Measurements from ENCODE around the gene FGG. TPM values are rescaled to one million over a fixed set of nuclear protein-coding genes. Genes with fewer than 3 reads are reported as not detected.

FGG gene
- total RNA-seq: not detected in 2 replicates
- total RNA-seq (2013): 0.05 TPM
- polyA plus RNA-seq: not detected in 2 replicates
- not detected in 2 replicates for polyA minus RNA-seq

DNA sequence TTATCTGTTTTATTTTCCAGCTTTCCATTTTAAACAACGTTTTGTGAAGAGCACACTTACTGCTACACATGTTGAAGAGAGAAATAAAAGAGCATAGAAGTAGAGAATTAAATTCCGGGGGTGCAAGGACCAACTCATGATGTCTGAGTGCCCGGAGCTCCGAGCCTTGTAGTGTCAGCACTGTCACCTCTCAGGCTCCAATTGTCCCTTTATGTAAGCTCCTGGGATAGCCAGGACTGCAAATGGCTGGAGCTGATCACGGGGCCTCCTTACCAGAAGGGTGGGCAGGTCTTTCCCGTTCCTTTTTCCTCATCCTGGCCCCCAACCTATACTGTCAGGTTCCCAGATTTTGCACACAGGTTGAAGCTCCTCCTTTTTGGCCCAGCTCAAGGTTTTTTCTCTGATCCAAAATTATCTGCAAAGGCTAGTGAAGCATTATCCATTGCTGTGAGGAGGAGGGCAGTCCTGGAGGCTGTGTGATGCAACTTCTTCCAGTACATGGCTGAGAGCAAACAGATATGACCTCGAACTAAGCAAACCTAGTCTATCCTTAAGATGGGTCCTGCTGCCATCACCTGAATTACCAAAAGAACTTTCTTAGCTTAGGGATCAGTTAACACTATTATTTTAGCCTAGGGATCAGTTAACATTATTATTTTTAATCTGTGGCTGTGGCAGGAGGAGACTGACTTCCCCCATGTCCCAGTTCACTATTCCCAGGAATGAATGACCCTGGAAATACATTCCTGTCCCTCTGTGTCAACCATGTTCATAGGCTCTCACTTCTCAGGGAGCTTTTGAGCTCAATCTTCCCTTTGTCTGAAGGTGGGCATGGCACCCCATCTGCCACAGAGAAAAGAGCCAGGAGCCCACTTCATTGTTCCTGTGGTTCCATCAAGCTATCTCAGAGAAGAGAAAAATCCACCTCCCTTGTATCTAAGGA, at the start of gene FGG:
TSS of gene FGG (minus strand) at position 185 of the 943 bp plus-strand sequence. CDS start at position 138, 47 bp downstream.
- H3K36me3 ChIP-seq (replicated peaks in 1 of 2; ENCODE audit: control extremely low read depth in 1 of 2, control insufficient read depth in 1 of 2, extremely low read depth in 1 of 2, insufficient read depth in 2 of 2, low read length in 1 of 2): no peaks in the 10 kb centered on the region
- intact Hi-C loops (cut with micrococcal nuclease): no loop called here
- H3K27ac ChIP-seq (ENCODE audit: low read length in 2 of 2): no peak within 1 kb of the TSS
- peaks cover 11 to 13% of the 10 kb centered on the region in 2 donors for H3K4me1 ChIP-seq (ENCODE audit: control insufficient read depth in 2 of 2, insufficient read depth in 2 of 2, low read length in 2 of 2)
- H3K9me3 ChIP-seq (ENCODE audit: control extremely low read depth in 1 of 3, control insufficient read depth in 2 of 3, insufficient read depth in 1 of 3, low read length in 2 of 3): peaks cover 0 to 3% (median 1%) of the 10 kb centered on the region in 3 donors
- TF ChIP-seq, protein P1, sequence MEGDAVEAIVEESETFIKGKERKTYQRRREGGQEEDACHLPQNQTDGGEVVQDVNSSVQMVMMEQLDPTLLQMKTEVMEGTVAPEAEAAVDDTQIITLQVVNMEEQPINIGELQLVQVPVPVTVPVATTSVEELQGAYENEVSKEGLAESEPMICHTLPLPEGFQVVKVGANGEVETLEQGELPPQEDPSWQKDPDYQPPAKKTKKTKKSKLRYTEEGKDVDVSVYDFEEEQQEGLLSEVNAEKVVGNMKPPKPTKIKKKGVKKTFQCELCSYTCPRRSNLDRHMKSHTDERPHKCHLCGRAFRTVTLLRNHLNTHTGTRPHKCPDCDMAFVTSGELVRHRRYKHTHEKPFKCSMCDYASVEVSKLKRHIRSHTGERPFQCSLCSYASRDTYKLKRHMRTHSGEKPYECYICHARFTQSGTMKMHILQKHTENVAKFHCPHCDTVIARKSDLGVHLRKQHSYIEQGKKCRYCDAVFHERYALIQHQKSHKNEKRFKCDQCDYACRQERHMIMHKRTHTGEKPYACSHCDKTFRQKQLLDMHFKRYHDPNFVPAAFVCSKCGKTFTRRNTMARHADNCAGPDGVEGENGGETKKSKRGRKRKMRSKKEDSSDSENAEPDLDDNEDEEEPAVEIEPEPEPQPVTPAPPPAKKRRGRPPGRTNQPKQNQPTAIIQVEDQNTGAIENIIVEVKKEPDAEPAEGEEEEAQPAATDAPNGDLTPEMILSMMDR (IDR thresholded peaks at IDR 0.05): no peak
- TF ChIP-seq EZH2 (IDR thresholded peaks at IDR 0.05; ENCODE audit: borderline replicate concordance, insufficient read depth, low read depth, low read length, poor library complexity, severe bottlenecking): no peak
- POLR2A ChIA-PET: no interaction called here
- 90% methylated on average over 5 of the region's 7 CpGs for WGBS (ENCODE audit: insufficient coverage)
- no peak within 1 kb of the TSS for H3K27ac Mint-ChIP-seq
- ATAC-seq (ENCODE audit: low read depth): no peak
- peaks cover 26% of the 10 kb centered on the region for H3K27me3 Mint-ChIP-seq
- H3K4me1 Mint-ChIP-seq: peaks cover 12% of the 10 kb centered on the region
- peaks cover 0 to 5% (median 1%) of the 10 kb centered on the region in 4 experiments for H3K27me3 ChIP-seq (replicated peaks in 1 of 4; ENCODE audit: control extremely low read depth in 1 of 4, control insufficient read depth in 3 of 4, insufficient read depth in 4 of 4, low read length in 3 of 4)
- H4K20me1 ChIP-seq (ENCODE audit: control insufficient read depth, insufficient read depth, low read length, poor library complexity, severe bottlenecking): no peaks in the 10 kb centered on the region
- no peak within 1 kb of the TSS for H3K4me3 ChIP-seq (ENCODE audit: control extremely low read depth in 1 of 5, extremely low read depth in 1 of 5, insufficient read depth in 1 of 5, low read depth in 2 of 5, low read length in 4 of 5)
- no peak for DNase-seq
- CTCF ChIA-PET: interaction anchor here (1.8 kb wide), 1 partner anchor 9 kb away, joined by 5 read pairs; no protein-coding TSS in a partner anchor
- H3K4me2 ChIP-seq (replicated peaks; ENCODE audit: low read depth, low read length, poor library complexity, severe bottlenecking): no peak within 1 kb of the TSS
- H3K9ac ChIP-seq (ENCODE audit: low read length): no peak within 1 kb of the TSS
- no peaks in the 10 kb centered on the region for H3K9me3 Mint-ChIP-seq (ENCODE audit: insufficient read depth)
- H3K79me2 ChIP-seq (ENCODE audit: control insufficient read depth, insufficient read depth, low read length): no peaks in the 10 kb centered on the region
- no peak within 1 kb of the TSS for H2AFZ ChIP-seq (ENCODE audit: insufficient read depth, low read depth, low read length, poor library complexity, severe bottlenecking)
- H3K4me3 Mint-ChIP-seq: no peak within 1 kb of the TSS

DNA sequence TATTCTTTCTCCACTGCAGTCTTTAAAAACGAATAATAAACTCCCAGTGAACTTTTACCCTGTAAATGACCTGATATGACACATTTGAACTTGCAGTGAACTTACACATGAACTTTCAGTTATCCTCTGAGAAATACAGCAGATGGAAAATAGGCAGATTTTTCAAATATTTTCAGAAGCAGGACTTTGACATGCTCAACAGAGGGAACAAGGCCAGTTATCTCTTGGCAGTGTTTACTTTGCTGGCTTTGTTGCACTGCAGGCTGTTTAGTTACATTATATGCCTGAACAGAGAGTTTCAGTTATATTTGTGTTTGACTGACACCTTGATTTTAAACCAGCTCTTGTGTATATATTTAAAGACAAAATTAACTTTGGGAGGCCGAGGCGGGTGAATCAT, 47.6 kb upstream of the FGG start:
- peaks cover 0 to 4% (median 1%) of the 10 kb centered on the region in 4 experiments for H3K27me3 ChIP-seq (replicated peaks in 1 of 4; ENCODE audit: control extremely low read depth in 1 of 4, control insufficient read depth in 3 of 4, insufficient read depth in 4 of 4, low read length in 3 of 4)
- DNase-seq (no peak), ATAC-seq (ENCODE audit: low read depth) (no peak)
- CTCF ChIA-PET: no interaction called here
- Mint-ChIP-seq H3K9me3 (ENCODE audit: insufficient read depth) (peaks cover 2% of the 10 kb centered on the region), H3K27me3 (peaks cover 10% of the 10 kb centered on the region), H3K27ac (no peak overlapping the region), H3K4me3 (no peak overlapping the region), H3K4me1 (no peaks in the 10 kb centered on the region)
- TF ChIP-seq EZH2 (IDR thresholded peaks at IDR 0.05; ENCODE audit: borderline replicate concordance, insufficient read depth, low read depth, low read length, poor library complexity, severe bottlenecking): no peak
- TF ChIP-seq, protein P1 (IDR thresholded peaks at IDR 0.05): no peak
- no peak overlapping the region for H3K9ac ChIP-seq (ENCODE audit: low read length)
- no CpG with 5 or more reads among the region's 3 CpGs for whole genome bisulfite sequencing (ENCODE audit: insufficient coverage)
- no peaks in the 10 kb centered on the region for H3K4me1 ChIP-seq (ENCODE audit: control insufficient read depth in 2 of 2, insufficient read depth in 2 of 2, low read length in 2 of 2)
- intact Hi-C loops (cut with micrococcal nuclease): no loop called here
- no peaks in the 10 kb centered on the region for H3K36me3 ChIP-seq (replicated peaks in 1 of 2; ENCODE audit: control extremely low read depth in 1 of 2, control insufficient read depth in 1 of 2, extremely low read depth in 1 of 2, insufficient read depth in 2 of 2, low read length in 1 of 2)
- no peaks in the 10 kb centered on the region for H3K9me3 ChIP-seq (ENCODE audit: control extremely low read depth in 1 of 3, control insufficient read depth in 2 of 3, insufficient read depth in 1 of 3, low read length in 2 of 3)
- POLR2A ChIA-PET: no interaction called here
- H4K20me1 ChIP-seq (ENCODE audit: control insufficient read depth, insufficient read depth, low read length, poor library complexity, severe bottlenecking): no peaks in the 10 kb centered on the region
- H3K4me2 ChIP-seq (replicated peaks; ENCODE audit: low read depth, low read length, poor library complexity, severe bottlenecking): no peak overlapping the region
- no peak overlapping the region for H3K4me3 ChIP-seq (ENCODE audit: control extremely low read depth in 1 of 5, extremely low read depth in 1 of 5, insufficient read depth in 1 of 5, low read depth in 2 of 5, low read length in 4 of 5)
- no peaks in the 10 kb centered on the region for H3K79me2 ChIP-seq (ENCODE audit: control insufficient read depth, insufficient read depth, low read length)
- no peak overlapping the region for H2AFZ ChIP-seq (ENCODE audit: insufficient read depth, low read depth, low read length, poor library complexity, severe bottlenecking)
- H3K27ac ChIP-seq (ENCODE audit: low read length in 2 of 2): no peak overlapping the region

Measured in B cell (primary cell).